Activated CD8-positive, alpha-beta T cell treated with anti-CD3 and anti-CD28 coated beads for 36 hours (primary cell): Measurements from ENCODE around the gene RNF151. TPM values are rescaled to one million over a fixed set of nuclear protein-coding genes. Genes with fewer than 3 reads are reported as not detected.

Experiments
- ATAC-seq: fragments of 200-7000 bp; cut with Tn5 transposase; one replicate; pipeline ENCODE4 v1.10.0; 2021; ENCODE audit warnings: mild to moderate bottlenecking, moderate library complexity
- CTCF ChIA-PET: fragments of 350-600 bp; sonication (Branson Sonifier 250); formaldehyde crosslinking; loops from one replicate; lab custom pipeline; 2021; ENCODE audit warnings: antibody characterized with exemption; lab: Charles Lee
- POLR2A ChIA-PET: fragments of 350-600 bp; sonication (Branson Sonifier 250); formaldehyde crosslinking; loops from one replicate; lab custom pipeline; 2021; ENCODE audit warnings: antibody characterized with exemption; lab: Charles Lee
- DNase-seq: peaks from one replicate; pipeline ENCODE4 v3.0.0-alpha.2; 2020
- H3K27ac Mint-ChIP-seq: one replicate; pipeline ENCODE4 v1.8.0; 2021; ENCODE audit warnings: mild to moderate bottlenecking, mixed read lengths
- H3K27me3 Mint-ChIP-seq: one replicate; pipeline ENCODE4 v1.8.0; 2021; ENCODE audit warnings: mixed read lengths
- H3K36me3 Mint-ChIP-seq: one replicate; pipeline ENCODE4 v1.8.0; 2021; ENCODE audit warnings: low read depth, mixed read lengths
- H3K4me1 Mint-ChIP-seq: one replicate; pipeline ENCODE4 v1.8.0; 2021; ENCODE audit warnings: low read depth, mixed read lengths
- H3K4me3 Mint-ChIP-seq: one replicate; pipeline ENCODE4 v1.8.0; 2021; ENCODE audit warnings: mild to moderate bottlenecking, moderate library complexity, mixed read lengths
- H3K9me3 Mint-ChIP-seq: one replicate; pipeline ENCODE4 v1.8.0; 2021; ENCODE audit warnings: mixed read lengths
- intact Hi-C: fragments of 100-400 bp; cut with micrococcal nuclease; formaldehyde crosslinking; loops from one replicate; pipeline ENCODE4 v1.10.0; 2022
- total RNA-seq, 2 experiments: library from RNA; stranded (reverse); gene quantifications; one replicate each; pipeline ENCODE4 v1.2.3, GENCODE V29; 2021
- TF ChIP-seq, protein P1 (sequence below): fragments of 200-600 bp; IDR thresholded peaks from one replicate; pipeline ENCODE4 v1.8.0; 2022; ENCODE audit warnings: antibody characterized with exemption, mild to moderate bottlenecking

RNF151 gene
- total RNA-seq, 2 experiments from 2014 or later: not detected

DNA sequence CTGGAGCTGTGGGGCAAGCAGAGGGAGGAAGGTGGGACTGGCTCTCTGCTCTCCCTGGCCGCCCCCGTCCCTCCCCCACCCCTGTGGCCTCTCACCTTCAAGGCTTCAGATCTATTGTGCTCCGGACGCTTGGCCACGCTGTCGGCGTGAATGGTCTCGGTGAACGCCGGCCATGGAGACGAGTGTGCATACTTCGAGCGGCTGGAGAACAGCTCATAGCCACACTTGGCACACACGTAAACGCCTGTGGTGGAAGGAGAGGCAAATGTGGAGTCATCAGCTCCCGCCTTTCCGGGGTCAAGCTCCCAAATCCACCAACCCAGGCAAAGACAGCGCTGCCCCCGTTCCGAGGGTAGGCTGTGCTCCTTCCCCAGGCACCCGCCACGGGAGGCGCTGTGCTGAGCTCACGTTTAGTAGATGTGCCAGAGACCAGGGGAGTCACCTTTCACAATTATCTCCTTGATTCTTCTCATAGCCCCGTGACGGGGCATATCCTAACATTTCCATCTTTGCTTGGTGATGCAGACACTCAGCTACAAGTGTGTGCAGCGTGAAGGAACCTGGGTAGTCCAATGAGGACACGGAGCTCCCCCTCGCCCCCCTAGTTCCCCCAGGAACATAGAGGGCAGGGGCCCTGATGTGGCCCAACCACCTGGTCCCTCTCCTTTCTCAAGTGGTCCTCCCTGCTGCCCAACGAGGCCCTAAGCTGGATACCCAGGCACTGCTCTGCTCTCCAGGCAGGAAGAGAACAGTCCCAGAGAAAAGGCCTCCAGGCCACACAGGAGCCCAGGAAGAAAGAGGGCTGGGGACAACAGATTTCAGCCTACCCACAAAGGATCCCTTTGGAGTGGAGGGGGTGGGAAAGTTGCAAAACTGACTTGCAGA, 25.3 kb upstream of the RNF151 start:
- CTCF ChIA-PET: interaction anchor here (1.0 to 2.5 kb wide), 3 partner anchors 10 to 79 kb away, joined by 3 to 14 read pairs (median 9); no protein-coding TSS in a partner anchor

DNA sequence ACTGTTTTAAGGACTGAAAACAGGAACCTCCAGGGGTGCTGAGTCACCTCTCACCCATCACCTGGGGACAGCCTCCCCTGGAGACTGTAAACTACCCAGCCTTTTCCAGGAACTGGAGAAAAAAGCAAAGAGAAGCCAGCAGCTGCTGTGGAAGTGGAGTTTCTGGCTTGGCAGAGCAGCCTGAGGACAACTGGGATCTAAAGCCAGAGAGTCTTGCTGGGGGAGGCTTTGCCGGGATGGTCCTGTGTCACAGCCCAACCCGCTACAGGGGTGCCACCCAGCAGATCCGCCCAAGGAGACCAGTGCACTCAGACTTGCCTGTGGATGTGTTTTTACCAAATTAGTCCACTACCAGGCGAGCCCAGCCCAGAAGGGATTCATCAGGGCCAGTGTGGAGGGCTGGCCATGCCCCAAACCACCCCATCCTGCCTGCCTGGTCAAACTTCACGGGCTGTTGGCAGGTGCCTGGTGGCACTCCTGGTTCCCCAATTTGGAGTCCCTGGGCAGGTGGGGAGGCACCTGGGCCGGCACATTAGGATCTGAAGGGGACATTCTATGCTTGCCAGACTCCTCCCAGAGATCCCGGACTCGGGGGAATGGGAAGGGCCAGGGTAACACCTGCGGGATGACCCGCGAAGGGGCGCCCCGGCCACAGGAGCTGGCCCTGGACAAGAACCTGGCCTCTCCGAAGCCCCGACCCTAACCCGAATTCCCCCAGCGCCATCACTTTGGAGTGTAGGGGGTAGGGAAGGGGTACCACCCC, 24.4 kb upstream of the RNF151 start:
- no peaks in the 10 kb centered on the region for H3K9me3 Mint-ChIP-seq
- H3K4me1 Mint-ChIP-seq: peaks cover 23% of the 10 kb centered on the region
- H3K4me3 Mint-ChIP-seq: peak overlapping the region; percentile 82
- no peak for ATAC-seq
- peaks cover 4% of the 10 kb centered on the region for H3K36me3 Mint-ChIP-seq
- intact Hi-C loops: no loop called here
- H3K27ac Mint-ChIP-seq: peak overlapping the region; percentile 59
- no peaks in the 10 kb centered on the region for H3K27me3 Mint-ChIP-seq
- POLR2A ChIA-PET: interaction anchor here (0.6 to 9.2 kb wide), 2 partner anchors 21 to 1722 kb away, joined by 3 to 113 read pairs; partner anchors contain the start of genes NDUFB10, RNF151 and RPS2
- CTCF ChIA-PET: interaction anchor here (1.5 to 2.5 kb wide), 2 partner anchors 13 to 78 kb away, joined by 4 to 14 read pairs; no protein-coding TSS in a partner anchor
- TF ChIP-seq, protein P1, sequence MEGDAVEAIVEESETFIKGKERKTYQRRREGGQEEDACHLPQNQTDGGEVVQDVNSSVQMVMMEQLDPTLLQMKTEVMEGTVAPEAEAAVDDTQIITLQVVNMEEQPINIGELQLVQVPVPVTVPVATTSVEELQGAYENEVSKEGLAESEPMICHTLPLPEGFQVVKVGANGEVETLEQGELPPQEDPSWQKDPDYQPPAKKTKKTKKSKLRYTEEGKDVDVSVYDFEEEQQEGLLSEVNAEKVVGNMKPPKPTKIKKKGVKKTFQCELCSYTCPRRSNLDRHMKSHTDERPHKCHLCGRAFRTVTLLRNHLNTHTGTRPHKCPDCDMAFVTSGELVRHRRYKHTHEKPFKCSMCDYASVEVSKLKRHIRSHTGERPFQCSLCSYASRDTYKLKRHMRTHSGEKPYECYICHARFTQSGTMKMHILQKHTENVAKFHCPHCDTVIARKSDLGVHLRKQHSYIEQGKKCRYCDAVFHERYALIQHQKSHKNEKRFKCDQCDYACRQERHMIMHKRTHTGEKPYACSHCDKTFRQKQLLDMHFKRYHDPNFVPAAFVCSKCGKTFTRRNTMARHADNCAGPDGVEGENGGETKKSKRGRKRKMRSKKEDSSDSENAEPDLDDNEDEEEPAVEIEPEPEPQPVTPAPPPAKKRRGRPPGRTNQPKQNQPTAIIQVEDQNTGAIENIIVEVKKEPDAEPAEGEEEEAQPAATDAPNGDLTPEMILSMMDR: no peak
- DNase-seq: peak; percentile 31

More for the DNA sequence above, 25.3 kb upstream of the RNF151 start:
- POLR2A ChIA-PET: interaction anchor here (0.9 to 9.2 kb wide), 2 partner anchors 22 to 40 kb away, joined by 3 to 113 read pairs; partner anchors contain the start of genes NDUFB10, NOXO1, RNF151 and RPS2
- Mint-ChIP-seq H3K9me3 (no peaks in the 10 kb centered on the region), H3K4me3 (peak overlapping the region; percentile 82), H3K27ac (no peak overlapping the region), H3K27me3 (no peaks in the 10 kb centered on the region), H3K36me3 (peaks cover 4% of the 10 kb centered on the region), H3K4me1 (peaks cover 23% of the 10 kb centered on the region)
- no peak for DNase-seq
- ATAC-seq: no peak
- TF ChIP-seq, protein P1: no peak
- intact Hi-C loops: no loop called here

DNA sequence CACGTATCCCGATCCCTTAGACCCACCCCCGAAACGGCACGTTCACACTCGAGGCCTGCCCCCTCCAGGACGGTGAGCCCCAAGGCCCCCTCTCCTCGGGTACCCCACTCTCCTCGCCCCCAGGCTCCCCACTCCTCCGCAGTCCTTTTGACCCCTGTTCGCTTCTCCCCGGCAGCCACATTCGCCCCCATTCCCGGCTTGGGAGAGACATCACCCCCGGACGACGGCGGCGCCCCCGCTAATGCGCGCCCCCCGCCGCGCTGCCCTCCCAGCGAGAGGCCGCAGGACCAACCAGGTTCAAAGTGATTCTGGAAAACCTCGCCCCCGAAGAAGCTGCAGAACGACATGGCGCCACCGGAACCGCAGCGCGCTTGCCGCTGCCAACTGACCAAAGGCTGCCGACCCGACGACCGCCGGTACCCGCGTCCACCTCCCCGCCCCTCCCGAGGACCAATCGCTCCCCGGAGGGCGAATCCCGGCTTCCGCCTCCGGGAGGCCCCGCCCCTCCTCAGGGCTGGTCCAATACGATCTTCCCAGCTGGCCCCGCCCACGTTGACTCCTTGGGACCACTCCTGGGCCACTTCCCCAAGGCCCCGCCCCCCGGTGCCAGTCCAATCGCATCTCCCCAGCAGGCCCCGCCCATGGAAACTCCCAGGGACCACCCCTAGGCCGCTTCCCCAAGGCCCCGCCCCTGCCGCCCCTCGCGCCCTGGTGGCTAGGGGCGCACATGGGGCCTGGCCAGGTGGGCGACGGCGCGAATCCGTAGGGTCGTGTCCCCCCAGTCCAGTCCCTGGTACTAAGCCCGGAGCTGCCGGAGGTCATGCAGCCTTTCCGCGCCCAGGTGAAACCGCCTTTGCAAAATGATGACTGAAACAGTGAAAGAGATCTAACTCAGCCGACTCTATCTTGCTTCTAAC, 23.6 kb upstream of the RNF151 start, which contains the start of gene MSRB1:
Gene MSRB1, minus strand, starts transcription at position 390 of the 917 bp plus-strand sequence. Its CDS starts 43 bp downstream, at position 347.
- H3K4me3 Mint-ChIP-seq: peak within 1 kb of the TSS; percentile 82
- H3K4me1 Mint-ChIP-seq: peaks cover 23% of the 10 kb centered on the region
- POLR2A ChIA-PET: interaction anchor here (0.6 to 9.2 kb wide), 5 partner anchors 20 to 1721 kb away, joined by 3 to 113 read pairs (median 3); partner anchors contain the start of genes NDUFB10, RNF151 and RPS2
- H3K27ac Mint-ChIP-seq: peak within 1 kb of the TSS; percentile 86
- CTCF ChIA-PET: interaction anchor here (1.0 to 1.5 kb wide), 5 partner anchors 10 to 237 kb away, joined by 3 to 8 read pairs (median 4); partner anchors contain the start of gene MAPK8IP3
- ATAC-seq (peak; percentile 99), DNase-seq (peak; percentile 100)
- H3K36me3 Mint-ChIP-seq: peaks cover 4% of the 10 kb centered on the region
- H3K27me3 Mint-ChIP-seq: no peaks in the 10 kb centered on the region
- intact Hi-C loops: no loop called here
- no peaks in the 10 kb centered on the region for H3K9me3 Mint-ChIP-seq
- TF ChIP-seq, protein P1: no peak

DNA sequence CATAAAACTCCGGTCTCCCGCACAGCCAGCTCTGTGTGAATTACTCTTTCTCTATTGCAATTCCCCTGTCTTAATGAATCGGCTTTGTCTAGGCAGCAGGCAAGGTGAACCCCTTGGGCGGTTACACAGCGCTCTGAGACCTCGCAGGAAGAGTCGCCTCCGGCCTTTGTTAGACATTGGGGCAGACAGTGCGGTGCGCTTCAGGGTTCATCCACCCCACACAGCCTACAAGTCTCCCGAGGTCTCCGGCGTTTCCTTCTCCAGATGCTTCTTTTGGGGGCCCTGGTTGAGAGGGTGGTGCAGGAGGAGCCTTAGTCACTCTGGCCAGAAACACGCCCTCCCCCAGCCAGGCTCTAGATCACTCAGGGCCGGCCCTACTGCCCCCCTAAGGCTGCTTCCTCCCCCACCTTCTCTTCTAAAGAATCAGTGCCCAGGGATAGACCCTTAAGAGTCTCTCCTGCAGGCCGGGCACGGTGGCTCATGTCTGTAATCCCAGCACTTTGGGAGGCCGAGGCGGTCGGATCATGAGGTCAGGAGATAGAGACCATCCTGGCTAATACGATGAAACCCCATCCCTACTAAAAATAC, 21.9 kb upstream of the RNF151 start:
- no peaks in the 10 kb centered on the region for H3K36me3 Mint-ChIP-seq
- TF ChIP-seq, protein P1: no peak
- DNase-seq (no peak), ATAC-seq (no peak)
- peaks cover 23% of the 10 kb centered on the region for H3K4me1 Mint-ChIP-seq
- ChIA-PET CTCF (interaction anchor here (1.5 kb wide), 1 partner anchor 16 kb away, joined by 8 read pairs; no protein-coding TSS in a partner anchor), POLR2A (interaction anchor here (1.1 to 9.2 kb wide), 3 partner anchors 10 to 208 kb away, joined by 3 to 113 read pairs (median 4); partner anchors contain the start of genes NDUFB10, RNF151 and RPS2)
- intact Hi-C loops: no loop called here
- H3K27me3 Mint-ChIP-seq: no peaks in the 10 kb centered on the region
- H3K27ac Mint-ChIP-seq: no peak overlapping the region
- H3K9me3 Mint-ChIP-seq: no peaks in the 10 kb centered on the region
- peak overlapping the region; percentile 82 for H3K4me3 Mint-ChIP-seq
